OCI-LY7 (cell line): ENCODE measurements around the gene STOML3. TPM values are rescaled to one million over a fixed set of nuclear protein-coding genes. Genes with fewer than 3 reads are reported as not detected.

Experiments used
- BruUV-seq: library from RNA; stranded (reverse); fragments of 400-500 nt; replicated peaks from 2 replicates; lab custom pipeline; 2021; lab: Mats Ljungman, UMichigan
- CTCF ChIA-PET: fragments of 300-600 bp; sonication (Branson Sonifier 250); formaldehyde crosslinking; loops from one replicate; lab custom pipeline; 2022; ENCODE audit warnings: antibody characterized with exemption; ENCODE audit not compliant: unreplicated experiment; lab: Charles Lee
- POLR2A ChIA-PET: fragments of 300-600 bp; sonication (Branson Sonifier 250); formaldehyde crosslinking; loops from one replicate; lab custom pipeline; 2022; ENCODE audit warnings: antibody characterized with exemption; lab: Charles Lee
- DNase-seq: peaks from one replicate; pipeline ENCODE4 v3.0.0-alpha.2; 2015; ENCODE audit warnings: low spot score
- H2AFZ ChIP-seq: fragments of 200-600 bp; sonication (generic), shearing (Covaris generic); 2 replicates; pipeline ENCODE4 v1.6.1; 2014; ENCODE audit warnings: mild to moderate bottlenecking, antibody characterized with exemption, low read length, moderate library complexity
- H3K27ac ChIP-seq: fragments of 200-600 bp; sonication (generic); 2 replicates; pipeline ENCODE4 v1.5.1; 2014; ENCODE audit warnings: mixed run types, low read depth, mild to moderate bottlenecking, moderate library complexity, low read length, inconsistent platforms; ENCODE audit not compliant: poor library complexity, severe bottlenecking
- H3K36me3 ChIP-seq: fragments of 200-600 bp; sonication (generic); 2 replicates; pipeline ENCODE4 v1.6.1; 2014; ENCODE audit warnings: mild to moderate bottlenecking, antibody characterized with exemption, low read length, moderate library complexity, mixed read lengths; ENCODE audit not compliant: insufficient read depth
- H3K4me1 ChIP-seq: fragments of 200-600 bp; sonication (generic); 2 replicates; pipeline ENCODE4 v1.5.1; 2014; ENCODE audit warnings: mild to moderate bottlenecking, low read length; ENCODE audit not compliant: insufficient read depth, poor library complexity, severe bottlenecking
- H3K4me2 ChIP-seq: fragments of 200-600 bp; sonication (generic); 2 replicates; pipeline ENCODE4 v1.6.1; 2014; ENCODE audit warnings: mild to moderate bottlenecking, low read length
- H3K4me3 ChIP-seq: fragments of 200-600 bp; sonication (generic); 2 replicates; pipeline ENCODE4 v1.5.1; 2014; ENCODE audit warnings: mild to moderate bottlenecking, low read depth, low read length; ENCODE audit not compliant: poor library complexity, severe bottlenecking
- H3K79me2 ChIP-seq: fragments of 200-600 bp; sonication (generic); 2 replicates; pipeline ENCODE4 v1.6.1; 2016; ENCODE audit warnings: low read depth, mild to moderate bottlenecking, low read length, moderate library complexity, mixed read lengths; ENCODE audit not compliant: insufficient read depth
- H3K9me2 ChIP-seq: fragments of 200-600 bp; sonication (generic); 2 replicates; pipeline ENCODE4 v1.6.1; 2016; ENCODE audit warnings: mild to moderate bottlenecking, low read length, mixed read lengths; ENCODE audit not compliant: insufficient read depth
- H3K9me3 ChIP-seq: fragments of 200-600 bp; sonication (generic); 2 replicates; pipeline ENCODE4 v1.6.1; 2014; ENCODE audit warnings: mild to moderate bottlenecking, mixed run types, low read length, mixed read lengths
- H4K20me1 ChIP-seq: fragments of 200-600 bp; sonication (generic); 2 replicates; pipeline ENCODE4 v1.6.1; 2014; ENCODE audit warnings: mild to moderate bottlenecking, antibody characterized with exemption, low read length, moderate library complexity, mixed read lengths; ENCODE audit not compliant: insufficient read depth
- EZH2phosphoT487 ChIP-seq: fragments of 200-600 bp; sonication (generic); IDR thresholded peaks from 2 replicates; pipeline ENCODE4 v1.6.1; 2018; ENCODE audit warnings: low read depth, borderline replicate concordance, mild to moderate bottlenecking, mixed run types, antibody characterized with exemption, low read length, moderate library complexity, mixed read lengths
- intact Hi-C: fragments of 100-400 bp; cut with micrococcal nuclease; formaldehyde crosslinking; loops from one replicate; pipeline ENCODE4 v1.10.0; 2022; ENCODE audit not compliant: unreplicated experiment
- total RNA-seq, 2 experiments: library from RNA; depleted of rRNA in 1 of 2; stranded (reverse); fragments of >200 nt in 1 of 2; shearing (Covaris generic) in 1 of 2; gene quantifications; 2 replicates each; pipeline ENCODE4 v1.2.3, GENCODE V29; 2014 to 2022
- TF ChIP-seq, protein P1 (sequence below): fragments of 200-600 bp; sonication (generic); conservative IDR thresholded peaks from 2 replicates; pipeline ENCODE4 v1.5.1; 2014; ENCODE audit warnings: mild to moderate bottlenecking, antibody characterized with exemption, low read length, moderate library complexity, mixed read lengths

Gene STOML3
- total RNA-seq, 2 experiments from 2014 or later, result not detected

DNA sequence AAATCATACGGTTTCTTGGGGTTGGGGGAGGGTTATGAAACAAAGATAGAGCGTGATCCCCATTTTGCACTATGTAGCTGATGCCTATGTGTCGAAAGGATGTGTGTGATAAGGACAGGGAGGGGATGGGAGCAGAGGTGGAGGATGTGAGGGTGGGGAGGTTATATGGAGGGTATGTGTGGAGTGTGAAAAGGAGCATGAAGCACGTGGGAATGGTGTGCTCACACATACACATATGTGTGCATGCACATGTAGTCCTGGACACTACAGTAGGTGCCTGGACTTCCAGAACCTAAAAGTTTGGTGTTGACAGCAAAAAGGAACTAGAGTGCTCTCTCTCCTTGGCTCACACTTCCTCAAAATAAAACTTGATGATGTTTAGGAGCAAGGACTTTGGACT is 25.4 kb downstream of the STOML3 start:
- ChIA-PET POLR2A (no interaction called here), CTCF (no interaction called here)
- Histone ChIP-seq H3K36me3 (no peaks in the 10 kb centered on the region), H3K27ac (no peak overlapping the region), H3K9me3 (no peaks in the 10 kb centered on the region), H3K4me3 (no peak overlapping the region), H3K79me2 (no peaks in the 10 kb centered on the region), H2AFZ (no peak overlapping the region), H3K9me2 (no peaks in the 10 kb centered on the region), H3K4me1 (no peaks in the 10 kb centered on the region), H3K4me2 (no peak overlapping the region), H4K20me1 (no peaks in the 10 kb centered on the region)
- no peak for TF ChIP-seq EZH2phosphoT487
- TF ChIP-seq, protein P1, sequence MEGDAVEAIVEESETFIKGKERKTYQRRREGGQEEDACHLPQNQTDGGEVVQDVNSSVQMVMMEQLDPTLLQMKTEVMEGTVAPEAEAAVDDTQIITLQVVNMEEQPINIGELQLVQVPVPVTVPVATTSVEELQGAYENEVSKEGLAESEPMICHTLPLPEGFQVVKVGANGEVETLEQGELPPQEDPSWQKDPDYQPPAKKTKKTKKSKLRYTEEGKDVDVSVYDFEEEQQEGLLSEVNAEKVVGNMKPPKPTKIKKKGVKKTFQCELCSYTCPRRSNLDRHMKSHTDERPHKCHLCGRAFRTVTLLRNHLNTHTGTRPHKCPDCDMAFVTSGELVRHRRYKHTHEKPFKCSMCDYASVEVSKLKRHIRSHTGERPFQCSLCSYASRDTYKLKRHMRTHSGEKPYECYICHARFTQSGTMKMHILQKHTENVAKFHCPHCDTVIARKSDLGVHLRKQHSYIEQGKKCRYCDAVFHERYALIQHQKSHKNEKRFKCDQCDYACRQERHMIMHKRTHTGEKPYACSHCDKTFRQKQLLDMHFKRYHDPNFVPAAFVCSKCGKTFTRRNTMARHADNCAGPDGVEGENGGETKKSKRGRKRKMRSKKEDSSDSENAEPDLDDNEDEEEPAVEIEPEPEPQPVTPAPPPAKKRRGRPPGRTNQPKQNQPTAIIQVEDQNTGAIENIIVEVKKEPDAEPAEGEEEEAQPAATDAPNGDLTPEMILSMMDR, result no peak
- intact Hi-C loops, result no loop called here
- DNase-seq, result no peak
- BruUV-seq, result no TSS peak

DNA sequence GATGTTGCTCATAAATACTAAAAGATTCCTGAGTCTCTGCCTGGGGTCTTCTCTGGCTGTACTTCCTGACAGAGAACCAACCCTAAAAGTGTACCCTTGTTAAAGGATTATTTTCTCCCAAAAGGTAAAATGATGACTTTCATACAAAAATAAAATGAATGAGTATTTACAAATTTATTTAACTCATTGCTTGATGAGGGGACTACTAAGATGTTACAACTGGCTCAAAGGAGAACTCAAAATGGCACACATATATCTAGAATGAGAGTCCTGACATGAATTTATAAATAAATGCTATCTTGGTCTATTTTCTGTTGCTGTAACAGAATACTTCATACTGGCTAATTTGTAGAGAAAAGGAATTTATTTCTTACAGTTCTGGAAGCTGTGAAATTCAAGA is 30.5 kb downstream of the STOML3 start:
- H3K4me3 ChIP-seq, result no peak overlapping the region
- H2AFZ ChIP-seq, result no peak overlapping the region
- DNase-seq, result no peak
- no TSS peak for BruUV-seq
- ChIA-PET CTCF (no interaction called here), POLR2A (no interaction called here)
- no peaks in the 10 kb centered on the region for H3K4me1 ChIP-seq
- H4K20me1 ChIP-seq, result no peaks in the 10 kb centered on the region
- H3K9me3 ChIP-seq, result no peaks in the 10 kb centered on the region
- no peaks in the 10 kb centered on the region for H3K79me2 ChIP-seq
- H3K36me3 ChIP-seq, result no peaks in the 10 kb centered on the region
- TF ChIP-seq, protein P1, result no peak
- no peak for TF ChIP-seq EZH2phosphoT487
- H3K9me2 ChIP-seq, result no peaks in the 10 kb centered on the region
- H3K4me2 ChIP-seq, result no peak overlapping the region
- intact Hi-C loops, result no loop called here
- no peak overlapping the region for H3K27ac ChIP-seq

DNA sequence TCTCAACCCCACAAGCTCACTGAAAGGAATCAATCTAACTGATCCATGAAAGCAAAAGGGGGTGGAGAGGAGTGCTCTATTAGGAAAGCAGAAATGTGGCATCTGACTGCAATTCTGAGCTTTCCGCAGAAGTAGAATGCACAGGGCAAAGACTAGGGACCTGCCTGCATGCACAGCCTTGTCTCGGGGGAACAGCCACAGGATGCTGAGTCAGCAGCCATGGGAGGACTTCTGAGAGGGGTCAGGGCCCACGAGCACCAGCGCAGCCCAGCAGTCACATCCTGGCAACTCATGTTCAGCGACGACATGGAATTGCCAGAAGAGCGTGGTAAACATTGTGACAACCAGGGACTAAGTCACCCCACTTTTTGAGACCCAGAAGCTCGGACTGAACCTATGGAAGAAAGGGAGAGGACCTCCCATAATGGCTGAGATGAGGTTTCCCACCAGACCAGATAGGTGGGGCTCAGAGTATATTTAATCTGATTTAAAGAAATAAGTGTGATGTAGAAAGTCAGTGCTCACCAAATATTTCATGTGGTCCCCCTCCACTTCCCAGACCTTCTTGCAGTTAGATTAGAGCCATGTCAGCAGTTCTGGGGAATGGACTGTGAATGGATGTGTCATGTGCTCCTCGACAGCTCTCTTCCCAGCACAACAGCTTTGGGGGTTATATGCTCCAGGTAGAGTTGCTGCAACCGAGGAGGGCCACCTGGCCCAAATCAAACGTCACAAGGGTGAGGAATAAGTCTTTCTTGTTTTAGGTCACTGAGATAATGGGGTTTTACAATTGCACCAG is 32.6 kb downstream of the STOML3 start:
- DNase-seq, result no peak
- ChIA-PET CTCF (no interaction called here), POLR2A (no interaction called here)
- intact Hi-C loops, result no loop called here
- H3K4me2 ChIP-seq, result no peak overlapping the region
- no peak overlapping the region for H3K27ac ChIP-seq
- H3K9me2 ChIP-seq, result no peaks in the 10 kb centered on the region
- TF ChIP-seq, protein P1, result no peak
- no peak for TF ChIP-seq EZH2phosphoT487
- no peaks in the 10 kb centered on the region for H3K4me1 ChIP-seq
- H4K20me1 ChIP-seq, result no peaks in the 10 kb centered on the region
- no peak overlapping the region for H2AFZ ChIP-seq
- no peaks in the 10 kb centered on the region for H3K36me3 ChIP-seq
- H3K79me2 ChIP-seq, result no peaks in the 10 kb centered on the region
- no peak overlapping the region for H3K4me3 ChIP-seq
- no peaks in the 10 kb centered on the region for H3K9me3 ChIP-seq
- BruUV-seq, result no TSS peak
